ENCODE data around the gene MALL. TPM values are rescaled to one million over a fixed set of nuclear protein-coding genes. Genes with fewer than 3 reads are reported as not detected.
"Not testable (repeated sequence)": the region's sequence is repeated elsewhere in the genome, so short reads cannot be mapped to it uniquely, and the experiment has no call there.

MALL gene
- total RNA-seq, 4 donors from 2014 or later: 38.7 to 92.8 (median 54.1) TPM

- no peak for DNase-seq (ENCODE audit: low spot score in 2 of 2)
- no peak overlapping the region for H3K4me3 ChIP-seq (ENCODE audit: low read depth, poor library complexity, severe bottlenecking)
- no peak for TF ChIP-seq CTCF (IDR thresholded peaks at IDR 0.05)
- WGBS, 2 donors: 45 to 48% methylated on average over 14 of the region's 14 CpGs
- intact Hi-C loops (cut with DNase I; ENCODE audit: low total_unique reads): no loop called here
Observed at GRCh38 chr2:110114831-110115255, 779 bp downstream of the MALL start.

- no peak overlapping the region for H3K4me3 ChIP-seq (ENCODE audit: low read depth, poor library complexity, severe bottlenecking)
- intact Hi-C loops (cut with DNase I; ENCODE audit: low total_unique reads): no loop called here
- WGBS, 2 donors: 34 to 51% methylated on average over 8 of the region's 8 CpGs
- peak in 1 of 2 donors; percentile 90 for DNase-seq (ENCODE audit: low spot score in 2 of 2)
- TF ChIP-seq POLR2A (IDR thresholded peaks at IDR 0.05) (no peak), CTCF (IDR thresholded peaks at IDR 0.05) (no peak)
Observed at GRCh38 chr2:110113961-110114591, 1.5 kb downstream of the MALL start.

GRCh38 chr2:110108291-110108690 lies 7.3 kb downstream of the MALL start:
- 88 to 92% methylated on average over 2 of the region's 2 CpGs for WGBS, 2 donors
- intact Hi-C loops (cut with DNase I; ENCODE audit: low total_unique reads); DNase-seq (ENCODE audit: low spot score in 2 of 2); H3K4me3 ChIP-seq (ENCODE audit: low read depth, poor library complexity, severe bottlenecking): not testable (repeated sequence)

- peak in 1 of 2 donors; percentile 53 for DNase-seq (ENCODE audit: low spot score in 2 of 2)
- intact Hi-C loops (cut with DNase I; ENCODE audit: low total_unique reads): no loop called here
- 73 to 80% methylated on average over 3 of the region's 3 CpGs for WGBS, 2 donors
- no peak overlapping the region for H3K4me3 ChIP-seq (ENCODE audit: low read depth, poor library complexity, severe bottlenecking)
- no peak for TF ChIP-seq POLR2A (IDR thresholded peaks at IDR 0.05)
- TF ChIP-seq CTCF (IDR thresholded peaks at IDR 0.05): no peak
Observed at GRCh38 chr2:110107092-110108079, 8.2 kb downstream of the MALL start.

GRCh38 chr2:110106642-110107041 lies 9.0 kb downstream of the MALL start:
- 58 to 60% methylated on average over 6 of the region's 6 CpGs for WGBS, 2 donors
- no peak for TF ChIP-seq POLR2A (IDR thresholded peaks at IDR 0.05)
- TF ChIP-seq CTCF (IDR thresholded peaks at IDR 0.05): no peak
- peak in 1 of 2 donors; percentile 76 for DNase-seq (ENCODE audit: low spot score in 2 of 2)
- intact Hi-C loops (cut with DNase I; ENCODE audit: low total_unique reads): no loop called here
- no peak overlapping the region for H3K4me3 ChIP-seq (ENCODE audit: low read depth, poor library complexity, severe bottlenecking)

Data from lower leg skin (tissue), 4 donors.